Measurements from ENCODE around the gene XPO6.
"Not testable (repeated sequence)": the region's sequence is repeated elsewhere in the genome, so short reads cannot be mapped to it uniquely, and the experiment has no call there.

The XPO6 gene

GRCh38 chr16:28211758-28212531 lies at the start of gene XPO6:
Gene XPO6, minus strand, starts transcription at chr16:28211965. Its CDS starts 597 bp downstream, at chr16:28211368.
- Histone ChIP-seq H3K9me3 (ENCODE audit: control insufficient read depth, low read depth, low read length) (no peaks in the 10 kb centered on the region), H3K36me3 (ENCODE audit: control insufficient read depth, low read depth, low read length) (peaks cover 16% of the 10 kb centered on the region), H3K9ac (ENCODE audit: low read length) (peak within 1 kb of the TSS; percentile 62), H3K27ac (ENCODE audit: low read length) (peak within 1 kb of the TSS; percentile 54), H3K27me3 (ENCODE audit: control insufficient read depth, insufficient read depth, low read length) (no peaks in the 10 kb centered on the region), H3K4me3 (ENCODE audit: low read length) (peak within 1 kb of the TSS; percentile 80), H3K4me1 (ENCODE audit: control insufficient read depth, low read depth, low read length) (peaks cover 10% of the 10 kb centered on the region)

GRCh38 chr16:28260193-28260592 lies 48.4 kb upstream of the XPO6 start:
- no peaks in the 10 kb centered on the region for H3K36me3 ChIP-seq (ENCODE audit: control insufficient read depth, low read depth, low read length)
- H3K4me3 ChIP-seq (ENCODE audit: low read length): no peak overlapping the region
- H3K9me3 ChIP-seq (ENCODE audit: control insufficient read depth, low read depth, low read length): no peaks in the 10 kb centered on the region
- no peak overlapping the region for H3K9ac ChIP-seq (ENCODE audit: low read length)
- peaks cover 11% of the 10 kb centered on the region for H3K4me1 ChIP-seq (ENCODE audit: control insufficient read depth, low read depth, low read length)
- H3K27ac ChIP-seq (ENCODE audit: low read length): no peak overlapping the region
- no peaks in the 10 kb centered on the region for H3K27me3 ChIP-seq (ENCODE audit: control insufficient read depth, insufficient read depth, low read length)

- H3K9ac ChIP-seq (ENCODE audit: low read length): no peak overlapping the region
- no peak overlapping the region for H3K27ac ChIP-seq (ENCODE audit: low read length)
- H3K36me3 ChIP-seq (ENCODE audit: control insufficient read depth, low read depth, low read length): no peaks in the 10 kb centered on the region
- H3K4me1 ChIP-seq (ENCODE audit: control insufficient read depth, low read depth, low read length): peaks cover 11% of the 10 kb centered on the region
- no peak overlapping the region for H3K4me3 ChIP-seq (ENCODE audit: low read length)
- no peaks in the 10 kb centered on the region for H3K27me3 ChIP-seq (ENCODE audit: control insufficient read depth, insufficient read depth, low read length)
- H3K9me3 ChIP-seq (ENCODE audit: control insufficient read depth, low read depth, low read length): no peaks in the 10 kb centered on the region
Measured at GRCh38 chr16:28259781-28260150, 48.0 kb upstream of the XPO6 start.

GRCh38 chr16:28259091-28259780 lies 47.5 kb upstream of the XPO6 start:
- H3K4me1 ChIP-seq (ENCODE audit: control insufficient read depth, low read depth, low read length): peaks cover 11% of the 10 kb centered on the region
- H3K36me3 ChIP-seq (ENCODE audit: control insufficient read depth, low read depth, low read length): no peaks in the 10 kb centered on the region
- no peak overlapping the region for H3K9ac ChIP-seq (ENCODE audit: low read length)
- no peak overlapping the region for H3K27ac ChIP-seq (ENCODE audit: low read length)
- H3K9me3 ChIP-seq (ENCODE audit: control insufficient read depth, low read depth, low read length): no peaks in the 10 kb centered on the region
- H3K27me3 ChIP-seq (ENCODE audit: control insufficient read depth, insufficient read depth, low read length): no peaks in the 10 kb centered on the region
- H3K4me3 ChIP-seq (ENCODE audit: low read length): no peak overlapping the region

GRCh38 chr16:28258567-28258966 lies 46.8 kb upstream of the XPO6 start:
- Histone ChIP-seq H3K9me3 (ENCODE audit: control insufficient read depth, low read depth, low read length) (no peaks in the 10 kb centered on the region), H3K4me1 (ENCODE audit: control insufficient read depth, low read depth, low read length) (peaks cover 11% of the 10 kb centered on the region), H3K9ac (ENCODE audit: low read length) (no peak overlapping the region), H3K36me3 (ENCODE audit: control insufficient read depth, low read depth, low read length) (no peaks in the 10 kb centered on the region), H3K27me3 (ENCODE audit: control insufficient read depth, insufficient read depth, low read length) (no peaks in the 10 kb centered on the region), H3K27ac (ENCODE audit: low read length) (no peak overlapping the region), H3K4me3 (ENCODE audit: low read length) (peak overlapping the region; percentile 35)

GRCh38 chr16:28257256-28257655 lies 45.5 kb upstream of the XPO6 start:
- H3K36me3 ChIP-seq (ENCODE audit: control insufficient read depth, low read depth, low read length): no peaks in the 10 kb centered on the region
- no peak overlapping the region for H3K9ac ChIP-seq (ENCODE audit: low read length)
- no peak overlapping the region for H3K27ac ChIP-seq (ENCODE audit: low read length)
- no peak overlapping the region for H3K4me3 ChIP-seq (ENCODE audit: low read length)
- H3K4me1 ChIP-seq (ENCODE audit: control insufficient read depth, low read depth, low read length): peaks cover 11% of the 10 kb centered on the region
- no peaks in the 10 kb centered on the region for H3K27me3 ChIP-seq (ENCODE audit: control insufficient read depth, insufficient read depth, low read length)
- H3K9me3 ChIP-seq (ENCODE audit: control insufficient read depth, low read depth, low read length): no peaks in the 10 kb centered on the region

GRCh38 chr16:28255838-28256237 lies 44.1 kb upstream of the XPO6 start:
- Histone ChIP-seq H3K27me3 (ENCODE audit: control insufficient read depth, insufficient read depth, low read length) (no peaks in the 10 kb centered on the region), H3K9ac (ENCODE audit: low read length) (no peak overlapping the region), H3K4me1 (ENCODE audit: control insufficient read depth, low read depth, low read length) (peaks cover 11% of the 10 kb centered on the region), H3K36me3 (ENCODE audit: control insufficient read depth, low read depth, low read length) (no peaks in the 10 kb centered on the region), H3K27ac (ENCODE audit: low read length) (no peak overlapping the region), H3K4me3 (ENCODE audit: low read length) (no peak overlapping the region), H3K9me3 (ENCODE audit: control insufficient read depth, low read depth, low read length) (no peaks in the 10 kb centered on the region)

- no peak overlapping the region for H3K27ac ChIP-seq (ENCODE audit: low read length)
- peaks cover 5% of the 10 kb centered on the region for H3K4me1 ChIP-seq (ENCODE audit: control insufficient read depth, low read depth, low read length)
- H3K4me3 ChIP-seq (ENCODE audit: low read length): no peak overlapping the region
- H3K9ac ChIP-seq (ENCODE audit: low read length): no peak overlapping the region
- H3K27me3 ChIP-seq (ENCODE audit: control insufficient read depth, insufficient read depth, low read length): no peaks in the 10 kb centered on the region
- no peaks in the 10 kb centered on the region for H3K36me3 ChIP-seq (ENCODE audit: control insufficient read depth, low read depth, low read length)
- no peaks in the 10 kb centered on the region for H3K9me3 ChIP-seq (ENCODE audit: control insufficient read depth, low read depth, low read length)
Measured at GRCh38 chr16:28254158-28254557, 42.4 kb upstream of the XPO6 start.

GRCh38 chr16:28250999-28251398 lies 39.2 kb upstream of the XPO6 start:
- Histone ChIP-seq H3K27ac (ENCODE audit: low read length) (no peak overlapping the region), H3K9me3 (ENCODE audit: control insufficient read depth, low read depth, low read length) (no peaks in the 10 kb centered on the region), H3K9ac (ENCODE audit: low read length) (no peak overlapping the region), H3K4me3 (ENCODE audit: low read length) (no peak overlapping the region), H3K4me1 (ENCODE audit: control insufficient read depth, low read depth, low read length) (peaks cover 4% of the 10 kb centered on the region), H3K36me3 (ENCODE audit: control insufficient read depth, low read depth, low read length) (no peaks in the 10 kb centered on the region), H3K27me3 (ENCODE audit: control insufficient read depth, insufficient read depth, low read length) (no peaks in the 10 kb centered on the region)

GRCh38 chr16:28249483-28249882 lies 37.7 kb upstream of the XPO6 start:
- not testable (repeated sequence) for H3K4me1 ChIP-seq (ENCODE audit: control insufficient read depth, low read depth, low read length); H3K9ac ChIP-seq (ENCODE audit: low read length); H3K36me3 ChIP-seq (ENCODE audit: control insufficient read depth, low read depth, low read length); H3K27me3 ChIP-seq (ENCODE audit: control insufficient read depth, insufficient read depth, low read length); H3K9me3 ChIP-seq (ENCODE audit: control insufficient read depth, low read depth, low read length); H3K27ac ChIP-seq (ENCODE audit: low read length); H3K4me3 ChIP-seq (ENCODE audit: low read length)

GRCh38 chr16:28241924-28242323 lies 30.2 kb upstream of the XPO6 start:
- no peak overlapping the region for H3K4me3 ChIP-seq (ENCODE audit: low read length)
- no peaks in the 10 kb centered on the region for H3K9me3 ChIP-seq (ENCODE audit: control insufficient read depth, low read depth, low read length)
- H3K27me3 ChIP-seq (ENCODE audit: control insufficient read depth, insufficient read depth, low read length): no peaks in the 10 kb centered on the region
- no peak overlapping the region for H3K9ac ChIP-seq (ENCODE audit: low read length)
- no peak overlapping the region for H3K27ac ChIP-seq (ENCODE audit: low read length)
- no peaks in the 10 kb centered on the region for H3K4me1 ChIP-seq (ENCODE audit: control insufficient read depth, low read depth, low read length)
- H3K36me3 ChIP-seq (ENCODE audit: control insufficient read depth, low read depth, low read length): no peaks in the 10 kb centered on the region

Measured in iPS-18a (cell line).